ENCODE data around the gene XIRP2. TPM values are rescaled to one million over a fixed set of nuclear protein-coding genes. Genes with fewer than 3 reads are reported as not detected.

Gene XIRP2
- total RNA-seq, 4 donors from 2014 or later = 0.27 TPM; not detected in 3

- Histone ChIP-seq H3K4me1 (no peaks in the 10 kb centered on the region), H3K9me3 (peaks cover 0 to 4% of the 10 kb centered on the region in 2 donors), H3K36me3 (no peaks in the 10 kb centered on the region), H3K27me3 (no peaks in the 10 kb centered on the region), H3K27ac (no peak overlapping the region), H3K4me3 (no peak overlapping the region)
- in situ Hi-C loops (cut with MboI; ENCODE audit: low pct_ligation_motif_present in 1 of 4, low pct_unique_long_range_greater_than_20kb in 1 of 4, low sequenced_read_pairs in 3 of 4) (no loop called here), intact Hi-C loops (cut with DNase I; ENCODE audit: low total_unique reads) (no loop called here)
- TF ChIP-seq POLR2AphosphoS5 (IDR thresholded peaks at IDR 0.05) (no peak), EP300 (IDR thresholded peaks at IDR 0.05; ENCODE audit: low read depth) (no peak), CTCF (IDR thresholded peaks at IDR 0.05) (no peak), POLR2A (IDR thresholded peaks at IDR 0.05) (no peak)
- 82% methylated on average over 4 of the region's 4 CpGs; no CpG with 5 or more reads in 1 of the 2 donors for WGBS, 2 donors (ENCODE audit: low coverage in 1 of 2)
- DNase-seq = no peak
These were observed 360.9 kb downstream of the XIRP2 start for GRCh38 chr2:167249197-167249596.

GRCh38 chr2:167253025-167253424 is 364.7 kb downstream of the XIRP2 start:
- no peaks in the 10 kb centered on the region for H3K4me1 ChIP-seq
- H3K9me3 ChIP-seq = peaks cover 0 to 4% of the 10 kb centered on the region in 2 donors
- H3K27ac ChIP-seq = no peak overlapping the region
- no peak overlapping the region for H3K4me3 ChIP-seq
- TF ChIP-seq CTCF (IDR thresholded peaks at IDR 0.05) (no peak), POLR2AphosphoS5 (IDR thresholded peaks at IDR 0.05) (no peak), POLR2A (IDR thresholded peaks at IDR 0.05) (no peak), EP300 (IDR thresholded peaks at IDR 0.05; ENCODE audit: low read depth) (no peak)
- in situ Hi-C loops (cut with MboI; ENCODE audit: low pct_ligation_motif_present in 1 of 4, low pct_unique_long_range_greater_than_20kb in 1 of 4, low sequenced_read_pairs in 3 of 4) = loop anchor here in 2 of 4 donors (25.0 kb wide), 1 partner anchor 859 kb away; no protein-coding TSS in a partner anchor
- DNase-seq = no peak
- WGBS, 2 donors (ENCODE audit: low coverage in 1 of 2) = 80 to 82% methylated on average over 2 of the region's 2 CpGs
- H3K27me3 ChIP-seq = no peaks in the 10 kb centered on the region
- no peaks in the 10 kb centered on the region for H3K36me3 ChIP-seq
- intact Hi-C loops (cut with DNase I; ENCODE audit: low total_unique reads) = no loop called here

- Histone ChIP-seq H3K27me3 (no peaks in the 10 kb centered on the region), H3K9me3 (no peaks in the 10 kb centered on the region), H3K36me3 (no peaks in the 10 kb centered on the region), H3K4me1 (no peaks in the 10 kb centered on the region), H3K27ac (no peak overlapping the region), H3K4me3 (no peak overlapping the region)
- intact Hi-C loops (cut with DNase I; ENCODE audit: low total_unique reads) = no loop called here
- no peak for TF ChIP-seq EP300 (IDR thresholded peaks at IDR 0.05; ENCODE audit: low read depth)
- TF ChIP-seq POLR2A (IDR thresholded peaks at IDR 0.05) = no peak
- no peak for TF ChIP-seq CTCF (IDR thresholded peaks at IDR 0.05)
- TF ChIP-seq POLR2AphosphoS5 (IDR thresholded peaks at IDR 0.05) = no peak
- no peak for DNase-seq
- WGBS, 2 donors (ENCODE audit: low coverage in 1 of 2) = 44 to 57% methylated on average over 1 of the region's 1 CpG
- in situ Hi-C loops (cut with MboI; ENCODE audit: low pct_ligation_motif_present in 1 of 4, low pct_unique_long_range_greater_than_20kb in 1 of 4, low sequenced_read_pairs in 3 of 4) = loop anchor here in 2 of 4 donors (25.0 kb wide), 1 partner anchor 858 kb away; no protein-coding TSS in a partner anchor
These were observed 366.4 kb downstream of the XIRP2 start for GRCh38 chr2:167254721-167255120.

GRCh38 chr2:167258712-167259111 is 370.4 kb downstream of the XIRP2 start:
- TF ChIP-seq POLR2AphosphoS5 (IDR thresholded peaks at IDR 0.05) = no peak
- no peak for TF ChIP-seq POLR2A (IDR thresholded peaks at IDR 0.05)
- TF ChIP-seq EP300 (IDR thresholded peaks at IDR 0.05; ENCODE audit: low read depth) = no peak
- TF ChIP-seq CTCF (IDR thresholded peaks at IDR 0.05) = no peak
- no peaks in the 10 kb centered on the region for H3K36me3 ChIP-seq
- no peak overlapping the region for H3K4me3 ChIP-seq
- no peaks in the 10 kb centered on the region for H3K4me1 ChIP-seq
- DNase-seq = no peak
- 79 to 85% methylated on average over 3 of the region's 3 CpGs for WGBS, 2 donors (ENCODE audit: low coverage in 1 of 2)
- in situ Hi-C loops (cut with MboI; ENCODE audit: low pct_ligation_motif_present in 1 of 4, low pct_unique_long_range_greater_than_20kb in 1 of 4, low sequenced_read_pairs in 3 of 4) (loop anchor here in 2 of 4 donors (25.0 kb wide), 1 partner anchor 854 kb away; no protein-coding TSS in a partner anchor), intact Hi-C loops (cut with DNase I; ENCODE audit: low total_unique reads) (no loop called here)
- H3K27ac ChIP-seq = no peak overlapping the region
- H3K9me3 ChIP-seq = no peaks in the 10 kb centered on the region
- no peaks in the 10 kb centered on the region for H3K27me3 ChIP-seq

All from transverse colon (tissue), 4 donors.